ENCODE data around the gene TNRC6C.

DNA sequence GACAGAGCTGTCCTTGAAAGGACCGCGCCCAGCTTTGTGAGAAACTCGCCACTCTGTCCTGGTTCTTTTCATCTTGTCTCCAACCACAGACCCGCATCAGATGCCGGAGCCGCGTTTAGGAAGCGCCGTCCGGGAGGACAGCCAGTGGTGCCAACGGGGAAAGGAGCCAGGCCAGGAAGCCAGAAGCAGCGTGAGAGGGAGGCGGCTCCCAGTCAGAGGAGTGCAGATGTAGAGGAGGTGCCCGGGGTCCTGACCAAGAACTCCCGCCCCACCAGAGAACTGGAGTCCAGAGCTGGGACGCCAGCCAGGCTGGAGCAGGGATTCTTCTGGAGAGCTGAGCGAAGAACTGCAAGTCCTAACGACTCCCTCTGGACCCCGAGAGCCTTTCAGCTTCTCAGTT is 49.3 kb upstream of the TNRC6C start:
- TF ChIP-seq EP300 (IDR thresholded peaks at IDR 0.05) (no peak), POLR2AphosphoS5 (IDR thresholded peaks at IDR 0.05) (no peak), POLR2A (IDR thresholded peaks at IDR 0.05) (no peak)
- TF ChIP-seq, protein P1, sequence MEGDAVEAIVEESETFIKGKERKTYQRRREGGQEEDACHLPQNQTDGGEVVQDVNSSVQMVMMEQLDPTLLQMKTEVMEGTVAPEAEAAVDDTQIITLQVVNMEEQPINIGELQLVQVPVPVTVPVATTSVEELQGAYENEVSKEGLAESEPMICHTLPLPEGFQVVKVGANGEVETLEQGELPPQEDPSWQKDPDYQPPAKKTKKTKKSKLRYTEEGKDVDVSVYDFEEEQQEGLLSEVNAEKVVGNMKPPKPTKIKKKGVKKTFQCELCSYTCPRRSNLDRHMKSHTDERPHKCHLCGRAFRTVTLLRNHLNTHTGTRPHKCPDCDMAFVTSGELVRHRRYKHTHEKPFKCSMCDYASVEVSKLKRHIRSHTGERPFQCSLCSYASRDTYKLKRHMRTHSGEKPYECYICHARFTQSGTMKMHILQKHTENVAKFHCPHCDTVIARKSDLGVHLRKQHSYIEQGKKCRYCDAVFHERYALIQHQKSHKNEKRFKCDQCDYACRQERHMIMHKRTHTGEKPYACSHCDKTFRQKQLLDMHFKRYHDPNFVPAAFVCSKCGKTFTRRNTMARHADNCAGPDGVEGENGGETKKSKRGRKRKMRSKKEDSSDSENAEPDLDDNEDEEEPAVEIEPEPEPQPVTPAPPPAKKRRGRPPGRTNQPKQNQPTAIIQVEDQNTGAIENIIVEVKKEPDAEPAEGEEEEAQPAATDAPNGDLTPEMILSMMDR (IDR thresholded peaks at IDR 0.05) = no peak

All from sigmoid colon (tissue), 4 donors.